ENCODE measurements around the gene WBP1.

GRCh38 chr2:74413001-74413698 is 45.1 kb upstream of the WBP1 start:
- TF ChIP-seq CTCF (IDR thresholded peaks at IDR 0.05; ENCODE audit: insufficient read depth, low read length, poor library complexity, severe bottlenecking): no peak
- TF ChIP-seq EZH2phosphoT487 (conservative IDR thresholded peaks at IDR 0.05; ENCODE audit: low read length): no peak

Data from SU-DHL-6 (cell line).